GM19043 (cell line): Measurements from ENCODE around the gene RIT2.

Experiments
- ATAC-seq: cut with Tn5 transposase; IDR thresholded peaks from one replicate; pipeline ENCODE4 v1.9.1; 2021; ENCODE audit warnings: low read depth; ENCODE audit not compliant: unreplicated experiment

RIT2 gene

GRCh38 chr18:43017622-43018021 lies 97.9 kb downstream of the RIT2 start:
- no peak for ATAC-seq

- no peak for ATAC-seq
Measured at GRCh38 chr18:43013486-43013885, 102.0 kb downstream of the RIT2 start.

DNA sequence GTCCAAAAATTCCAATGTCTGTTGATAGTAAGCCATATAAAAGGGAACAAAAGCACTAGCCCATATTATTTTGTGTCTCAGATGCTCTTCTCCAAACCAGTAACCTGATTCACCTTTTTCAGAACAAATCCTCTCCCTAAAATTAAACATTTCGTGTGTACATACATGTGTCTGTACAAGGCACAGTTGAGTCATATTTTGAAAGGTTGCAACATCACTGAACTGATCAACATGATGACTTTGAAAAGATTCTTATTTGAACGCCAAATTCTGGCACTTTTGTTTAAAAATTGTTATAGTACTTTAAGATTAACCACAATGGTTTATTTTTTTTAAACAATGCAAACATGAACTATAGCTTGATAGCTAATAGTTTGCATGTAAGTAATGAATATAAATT lies 102.5 kb downstream of the RIT2 start:
- ATAC-seq: no peak

GRCh38 chr18:43010611-43011010 lies 104.9 kb downstream of the RIT2 start:
- ATAC-seq: no peak

- ATAC-seq: no peak
Measured at GRCh38 chr18:43009674-43010073, 105.8 kb downstream of the RIT2 start.

DNA sequence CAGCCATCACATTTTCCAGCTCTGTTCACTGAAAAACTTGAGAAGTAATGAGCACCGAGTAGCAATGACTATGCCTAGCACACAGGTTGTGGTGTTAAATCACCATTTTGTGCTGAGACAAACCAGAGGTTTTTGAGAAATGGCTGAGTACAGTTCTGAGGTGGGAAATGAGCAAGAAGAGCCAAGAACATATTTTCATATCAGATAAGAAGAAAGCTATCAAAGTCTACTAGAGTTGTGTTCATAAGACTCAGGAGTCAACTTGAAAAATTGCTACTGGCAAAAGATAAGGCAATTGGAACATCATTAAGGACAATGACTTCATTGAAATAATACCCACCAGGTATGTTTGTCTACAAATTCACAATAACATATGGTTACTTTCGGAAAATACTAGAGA lies 108.1 kb downstream of the RIT2 start:
- ATAC-seq: no peak

- ATAC-seq: no peak
Measured at GRCh38 chr18:43004421-43004820, 111.1 kb downstream of the RIT2 start.

GRCh38 chr18:43001821-43002220 lies 113.7 kb downstream of the RIT2 start:
- ATAC-seq: no peak

DNA sequence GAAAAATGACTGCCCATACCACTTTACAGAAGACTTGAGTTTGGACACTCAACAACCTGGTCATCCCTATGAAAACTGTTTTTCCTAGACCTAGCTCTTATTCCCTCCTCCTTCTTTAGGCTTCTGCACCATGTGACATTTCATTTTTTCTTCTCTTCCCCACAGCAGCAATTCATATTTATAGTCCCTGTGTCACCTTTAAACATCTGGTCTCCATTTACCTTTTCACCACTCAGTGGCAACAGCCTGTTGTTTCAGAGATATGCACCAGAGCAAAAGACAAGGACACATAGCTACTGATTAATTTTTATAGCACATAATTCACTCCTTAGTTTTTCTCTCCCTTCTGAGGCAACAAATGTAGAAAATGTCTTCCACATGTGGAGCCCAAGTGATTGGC lies 118.7 kb downstream of the RIT2 start:
- no peak for ATAC-seq

- no peak for ATAC-seq
Measured at GRCh38 chr18:42980426-42980825, 135.1 kb downstream of the RIT2 start.

DNA sequence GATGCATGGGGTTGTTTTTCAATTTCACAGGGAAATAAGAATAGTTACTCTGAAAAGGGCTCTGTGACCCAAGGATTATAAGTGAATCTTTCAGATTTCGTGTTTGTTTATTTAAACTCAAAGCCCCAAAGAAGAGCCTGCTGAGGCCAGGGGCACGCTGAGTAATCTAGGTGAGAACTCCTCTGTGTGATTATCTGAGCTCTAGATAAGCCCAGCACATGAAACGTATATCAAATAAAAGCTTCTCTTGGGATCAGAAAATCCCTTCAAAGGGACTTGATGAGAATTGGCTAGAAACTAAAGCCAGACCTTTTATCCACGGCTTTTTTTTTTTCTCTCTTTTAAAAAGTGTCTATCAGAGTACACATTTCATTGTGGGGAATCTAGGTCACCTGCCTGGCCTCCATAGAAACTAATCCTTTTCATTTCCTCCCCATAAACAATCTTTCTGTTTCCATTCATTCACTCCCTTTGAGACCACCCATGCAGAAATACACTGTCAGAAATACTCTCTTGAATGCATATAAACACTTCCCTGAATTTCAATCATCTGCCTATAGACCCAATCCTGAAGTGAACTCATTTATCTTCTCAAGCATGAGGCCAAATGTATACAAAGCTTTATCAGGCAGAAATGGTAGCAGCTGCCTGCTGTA lies 137.4 kb downstream of the RIT2 start:
- no peak for ATAC-seq

DNA sequence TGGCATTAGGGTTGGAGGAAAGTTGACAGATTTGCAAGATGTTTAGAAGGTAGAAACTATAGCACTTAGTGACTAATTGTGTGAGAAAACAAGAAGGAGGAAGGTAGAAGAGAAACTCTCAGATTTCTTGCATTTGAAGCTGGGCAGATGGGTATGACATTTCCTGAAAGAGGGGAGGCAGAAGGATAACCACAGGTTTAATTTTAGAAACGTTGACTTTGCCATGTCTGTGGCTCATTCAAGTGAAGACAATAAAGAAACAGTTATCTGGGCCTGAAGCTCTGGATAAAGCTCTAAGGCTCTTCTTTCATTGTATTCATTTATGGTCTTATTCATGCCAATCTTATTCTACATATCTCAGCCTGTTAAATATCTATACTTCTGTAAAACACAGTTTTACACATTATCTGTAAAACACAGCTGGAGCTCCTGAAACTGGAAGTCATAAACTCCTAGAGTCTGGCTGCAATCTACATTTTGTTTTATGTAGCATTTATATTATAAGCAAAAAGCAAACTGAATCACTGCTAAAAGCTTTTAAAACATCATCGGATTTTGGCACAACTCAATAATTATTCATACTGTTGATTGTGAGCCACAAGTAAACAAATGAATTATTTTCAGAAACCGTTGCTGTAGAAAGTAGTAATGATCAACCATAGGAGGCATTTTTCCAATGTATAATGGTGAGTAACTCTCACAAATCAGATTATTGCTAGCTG lies 138.5 kb downstream of the RIT2 start:
- no peak for ATAC-seq

GRCh38 chr18:42969366-42969765 lies 146.1 kb downstream of the RIT2 start:
- no peak for ATAC-seq

DNA sequence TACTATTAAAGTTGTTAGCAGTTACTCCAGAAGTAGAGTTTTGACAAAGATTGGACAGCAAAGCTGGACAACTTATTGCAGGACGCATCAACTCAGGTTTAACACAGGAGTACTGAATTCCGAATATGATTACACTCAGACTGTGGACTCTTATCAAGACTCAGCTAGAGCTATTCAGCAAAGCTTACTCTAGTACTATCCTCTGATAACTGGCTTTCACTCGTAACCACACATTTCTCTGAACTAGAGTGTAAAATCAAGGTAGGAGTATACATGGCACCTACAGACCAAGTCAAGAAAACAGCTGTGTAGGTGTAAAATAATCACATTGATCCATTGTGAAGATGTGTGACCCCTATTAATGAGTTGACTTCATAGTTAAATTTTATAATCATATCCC lies 154.2 kb downstream of the RIT2 start:
- no peak for ATAC-seq

DNA sequence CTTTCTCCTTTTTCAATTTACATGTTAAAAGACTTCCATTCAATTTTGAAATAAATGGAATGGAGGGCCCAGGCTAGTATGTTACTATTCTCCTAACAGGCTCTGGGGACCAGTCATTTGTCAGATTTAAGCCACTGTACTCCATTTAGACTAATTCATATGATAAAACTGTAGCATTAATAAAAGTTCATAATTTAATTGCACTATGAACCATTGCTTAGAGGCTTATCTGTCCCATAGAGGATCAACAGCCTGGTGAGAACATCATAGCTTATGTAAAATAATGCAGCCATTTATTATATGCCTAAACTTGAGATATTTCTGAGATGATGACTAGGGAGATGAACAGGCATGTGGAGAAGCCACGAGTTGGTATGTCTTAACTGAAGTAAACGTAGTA lies 156.0 kb downstream of the RIT2 start:
- no peak for ATAC-seq

- no peak for ATAC-seq
Measured at GRCh38 chr18:42958353-42958752, 157.1 kb downstream of the RIT2 start.

DNA sequence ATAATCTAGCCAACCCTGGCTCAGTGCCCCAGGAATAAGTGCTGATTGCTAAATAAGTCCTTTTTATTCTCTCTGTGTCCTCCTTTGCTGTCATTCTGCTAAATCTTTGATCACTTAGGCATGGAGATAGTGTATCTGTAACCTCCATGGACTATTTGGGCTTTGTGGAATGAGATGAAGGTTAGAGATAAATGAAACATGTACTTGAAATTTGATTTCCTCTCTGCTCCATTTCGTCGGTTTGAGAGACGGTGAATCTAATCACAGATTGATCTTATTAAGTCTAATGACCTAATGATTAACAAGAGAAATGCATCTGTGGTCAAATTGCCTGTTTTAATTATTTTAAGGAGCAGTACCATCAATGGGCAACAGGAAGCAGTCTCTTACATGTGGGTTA lies 159.2 kb downstream of the RIT2 start:
- ATAC-seq: no peak

- ATAC-seq: no peak
Measured at GRCh38 chr18:42954887-42955286, 160.6 kb downstream of the RIT2 start.

DNA sequence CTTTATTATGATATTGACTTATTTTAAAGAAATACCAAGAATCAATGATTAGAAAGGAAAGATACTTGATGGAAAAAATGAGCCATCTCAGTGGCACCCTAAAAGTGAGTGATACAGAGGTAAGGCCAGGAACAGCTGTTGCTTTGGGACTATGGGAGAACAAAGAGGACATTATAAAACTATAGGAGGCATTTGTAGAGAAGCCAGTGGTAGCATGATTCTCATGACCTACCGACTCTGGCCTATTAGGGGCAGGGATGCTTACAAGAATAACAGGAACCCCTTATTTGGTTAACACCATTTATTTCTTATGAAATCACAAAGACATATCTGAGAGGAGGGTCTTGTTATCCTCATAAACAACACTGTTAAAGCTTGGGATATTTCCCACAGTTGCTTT lies 162.2 kb downstream of the RIT2 start:
- ATAC-seq: no peak

DNA sequence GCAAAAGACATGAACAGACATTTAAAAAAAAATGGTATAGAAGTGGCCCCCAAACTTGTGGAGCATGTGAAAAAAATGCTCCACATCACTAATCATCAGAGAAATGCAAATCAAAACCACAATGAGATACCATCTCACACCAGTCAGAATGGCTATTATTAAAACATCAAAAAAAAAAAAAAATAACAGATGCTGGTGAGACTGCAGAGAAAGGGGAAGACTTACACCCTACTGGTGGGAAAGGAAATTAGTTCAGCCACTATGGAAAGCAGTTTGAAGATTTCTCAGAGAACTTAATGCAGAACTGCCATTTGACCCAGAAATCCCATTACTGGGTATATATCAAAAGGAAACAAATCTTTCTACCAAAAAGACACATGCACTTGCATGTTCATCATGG lies 164.8 kb downstream of the RIT2 start:
- ATAC-seq: no peak

DNA sequence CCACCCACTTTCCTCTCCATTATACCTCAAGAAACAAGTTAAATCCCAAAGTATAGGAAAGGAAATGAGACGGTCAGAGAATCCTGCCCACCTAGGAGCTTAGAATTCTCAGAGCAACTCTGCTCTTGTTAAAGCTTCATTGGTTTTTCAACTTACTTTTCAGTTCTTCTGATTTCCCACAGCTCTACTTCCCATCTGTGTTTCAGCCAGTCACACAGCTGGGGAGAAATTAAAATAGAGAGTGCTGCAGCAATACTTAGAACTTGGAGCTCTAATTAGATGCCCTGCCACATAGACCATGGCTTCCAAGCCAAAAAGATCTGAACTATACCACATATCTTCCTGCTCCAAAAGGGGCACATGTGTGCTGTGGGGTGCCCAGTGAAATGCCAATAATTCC lies 166.7 kb downstream of the RIT2 start:
- no peak for ATAC-seq

DNA sequence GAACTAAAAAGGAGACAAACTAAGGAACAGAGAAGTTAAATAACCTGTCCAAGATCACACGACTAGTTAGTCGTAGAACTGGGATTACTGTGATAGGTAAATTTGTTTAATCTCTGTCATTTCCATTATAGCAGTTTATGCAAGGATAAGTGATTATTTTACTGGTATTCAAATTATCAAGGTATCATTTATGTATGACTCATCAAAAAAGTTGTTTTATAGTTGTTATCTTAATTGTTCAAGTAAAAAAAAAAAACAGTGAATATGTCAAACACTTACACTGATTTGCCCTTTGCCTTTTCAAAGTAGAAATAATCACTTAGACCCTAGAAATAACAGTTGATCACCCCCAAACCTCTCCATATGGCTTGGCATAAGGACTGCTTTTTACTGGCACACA lies 173.6 kb downstream of the RIT2 start:
- ATAC-seq: no peak
